Measurements from ENCODE around the gene GREB1L. TPM values are rescaled to one million over a fixed set of nuclear protein-coding genes. Genes with fewer than 3 reads are reported as not detected.

Gene GREB1L
- polyA plus RNA-seq, 1 experiment = 2.7 TPM

GRCh38 chr18:21408681-21409080 lies 166.6 kb downstream of the GREB1L start:
- no peak for DNase-seq (ENCODE audit: low read depth)
- ChIA-PET CTCF (no interaction called here), POLR2A (no interaction called here)
- no peaks in the 10 kb centered on the region for H3K27me3 ChIP-seq (ENCODE audit: control insufficient read depth, insufficient read depth, low read length)
- no peak for TF ChIP-seq CTCF (IDR thresholded peaks at IDR 0.05; ENCODE audit: insufficient read depth, low read depth, low read length)
- no peaks in the 10 kb centered on the region for H3K36me3 ChIP-seq (ENCODE audit: control insufficient read depth, insufficient read depth, low read length)
- no peak overlapping the region for H3K4me3 ChIP-seq (ENCODE audit: low read depth, low read length)

DNA sequence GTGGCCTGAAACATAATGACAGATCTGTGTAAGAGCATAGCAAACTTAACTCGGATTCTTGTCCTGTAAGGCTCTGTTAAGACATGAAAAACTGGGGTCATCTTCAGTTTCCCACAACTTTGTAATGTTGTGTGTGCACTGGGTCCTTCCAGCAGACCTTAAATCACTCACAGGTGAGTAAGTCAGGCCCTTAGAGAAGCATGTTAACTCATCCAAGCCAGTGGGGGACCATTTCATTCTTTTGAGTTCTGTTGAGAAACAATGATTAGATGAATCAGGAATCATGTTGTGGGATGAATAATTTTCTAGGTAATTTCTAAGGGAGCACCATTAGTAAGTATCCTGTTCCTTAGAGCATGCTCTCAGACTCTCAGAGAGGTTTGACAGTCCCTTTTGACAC lies 191.4 kb downstream of the GREB1L start:
- POLR2A ChIA-PET = no interaction called here
- Histone ChIP-seq H3K36me3 (ENCODE audit: control insufficient read depth, insufficient read depth, low read length) (no peaks in the 10 kb centered on the region), H3K4me3 (ENCODE audit: low read depth, low read length) (no peak overlapping the region), H3K27me3 (ENCODE audit: control insufficient read depth, insufficient read depth, low read length) (no peaks in the 10 kb centered on the region)
- no peak for DNase-seq (ENCODE audit: low read depth)
- TF ChIP-seq CTCF (IDR thresholded peaks at IDR 0.05; ENCODE audit: insufficient read depth, low read depth, low read length) = no peak
- CTCF ChIA-PET = interaction anchor here (1.4 kb wide), 1 partner anchor 238 kb away, joined by 3 read pairs; no protein-coding TSS in a partner anchor

DNA sequence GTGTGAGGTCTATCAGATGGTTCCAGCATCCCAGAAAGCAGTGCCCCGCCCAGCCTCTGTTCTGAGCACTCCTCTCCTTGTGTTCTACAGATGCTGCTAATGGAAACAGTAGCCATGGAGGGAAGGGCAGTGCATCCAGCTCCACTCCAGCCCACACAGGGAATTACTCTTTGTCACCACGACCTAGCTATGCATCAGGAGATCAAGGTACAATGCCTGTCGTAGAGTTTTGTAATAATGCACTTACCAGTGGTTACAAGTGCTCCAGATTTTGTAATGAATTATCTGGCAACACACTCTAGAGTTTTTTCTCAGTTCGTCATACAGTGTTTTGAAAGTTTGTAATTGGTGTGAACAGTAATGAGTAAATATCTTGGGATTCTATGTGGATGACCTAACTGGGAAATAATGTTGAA lies 197.4 kb downstream of the GREB1L start:
- TF ChIP-seq CTCF (IDR thresholded peaks at IDR 0.05; ENCODE audit: insufficient read depth, low read depth, low read length) = no peak
- DNase-seq (ENCODE audit: low read depth) = peak; percentile 97
- no peaks in the 10 kb centered on the region for H3K36me3 ChIP-seq (ENCODE audit: control insufficient read depth, insufficient read depth, low read length)
- ChIA-PET POLR2A (no interaction called here), CTCF (interaction anchor here (9.7 kb wide), 1 partner anchor 245 kb away, joined by 207 read pairs; no protein-coding TSS in a partner anchor)
- no peak overlapping the region for H3K4me3 ChIP-seq (ENCODE audit: low read depth, low read length)
- no peaks in the 10 kb centered on the region for H3K27me3 ChIP-seq (ENCODE audit: control insufficient read depth, insufficient read depth, low read length)

GRCh38 chr18:21441670-21442069 lies 199.6 kb downstream of the GREB1L start:
- CTCF ChIA-PET = interaction anchor here (0.8 to 9.7 kb wide), 2 partner anchors 199 to 247 kb away, joined by 3 to 207 read pairs; partner anchors contain the start of gene GREB1L
- POLR2A ChIA-PET = no interaction called here
- no peak for TF ChIP-seq CTCF (IDR thresholded peaks at IDR 0.05; ENCODE audit: insufficient read depth, low read depth, low read length)

DNA sequence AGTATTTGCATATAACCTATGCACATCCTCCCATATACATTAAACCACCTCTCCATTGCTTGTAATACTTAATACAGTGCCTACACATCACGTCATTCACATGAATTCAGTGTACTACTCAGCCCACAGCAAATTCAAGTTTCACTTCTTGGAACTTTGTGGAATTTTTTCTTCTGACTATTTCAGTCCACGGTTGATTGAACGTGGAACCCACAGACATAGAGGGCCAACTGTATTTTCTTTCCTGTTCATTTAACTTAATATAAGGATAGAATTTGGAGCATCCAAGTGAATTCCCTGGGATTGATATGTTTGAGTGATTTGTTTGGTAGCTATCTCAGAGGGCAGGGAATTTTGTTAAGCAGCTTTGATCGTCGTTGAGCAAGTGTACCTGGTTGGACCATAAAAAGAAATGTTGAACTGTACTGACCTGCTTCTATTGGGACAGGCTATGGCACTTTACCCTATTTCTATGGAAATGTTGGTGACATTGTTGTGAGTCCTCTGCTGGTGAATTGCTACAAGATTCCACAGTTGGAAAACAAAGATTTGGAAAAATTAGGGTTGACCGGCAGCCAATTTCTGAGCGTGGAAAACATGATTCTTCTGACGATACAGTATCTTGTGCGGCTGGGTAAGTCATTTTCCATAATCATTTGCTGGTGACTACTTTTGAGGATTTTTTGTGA lies 201.9 kb downstream of the GREB1L start:
- no peak for TF ChIP-seq CTCF (IDR thresholded peaks at IDR 0.05; ENCODE audit: insufficient read depth, low read depth, low read length)

More at GRCh38 chr18:21441670-21442069, 199.6 kb downstream of the GREB1L start:
- Histone ChIP-seq H3K4me3 (ENCODE audit: low read depth, low read length) (no peak overlapping the region), H3K36me3 (ENCODE audit: control insufficient read depth, insufficient read depth, low read length) (no peaks in the 10 kb centered on the region), H3K27me3 (ENCODE audit: control insufficient read depth, insufficient read depth, low read length) (no peaks in the 10 kb centered on the region)
- no peak for DNase-seq (ENCODE audit: low read depth)

More for the DNA sequence above, 201.9 kb downstream of the GREB1L start:
- CTCF ChIA-PET = interaction anchor here (0.6 to 9.7 kb wide), 8 partner anchors 10 to 249 kb away, joined by 3 to 207 read pairs (median 6); no protein-coding TSS in a partner anchor
- POLR2A ChIA-PET = no interaction called here
- H3K27me3 ChIP-seq (ENCODE audit: control insufficient read depth, insufficient read depth, low read length) = no peaks in the 10 kb centered on the region
- no peaks in the 10 kb centered on the region for H3K36me3 ChIP-seq (ENCODE audit: control insufficient read depth, insufficient read depth, low read length)
- DNase-seq (ENCODE audit: low read depth) = no peak
- no peak overlapping the region for H3K4me3 ChIP-seq (ENCODE audit: low read depth, low read length)
